K562 (cell line): Measurements from ENCODE around the gene TBC1D17. TPM values are rescaled to one million over a fixed set of nuclear protein-coding genes. Genes with fewer than 3 reads are reported as not detected.

Source experiments
- GTF2A2 ChIP-seq: IDR thresholded peaks from 2 replicates; pipeline ENCODE4 v1.6.1; 2016; ENCODE audit warnings: mild to moderate bottlenecking, missing genetic modification characterization, missing compliant biosample characterization
- HCFC1 ChIP-seq: IDR thresholded peaks from 2 replicates; pipeline ENCODE4 v1.6.1; 2012; ENCODE audit warnings: low read depth, low read length, improper control_type of control experiment
- HIVEP1 ChIP-seq: fragments of 250-450 bp; sonication (Bioruptor Pico); IDR thresholded peaks from 2 replicates; pipeline ENCODE4 v1.4.0; 2020; ENCODE audit warnings: mild to moderate bottlenecking
- KAT2B ChIP-seq: IDR thresholded peaks from one replicate; pipeline ENCODE4 v1.6.1; 2012; ENCODE audit warnings: low read depth, mild to moderate bottlenecking, control low read depth, inconsistent platforms, low read length, moderate library complexity
- KDM5B ChIP-seq: fragments of 200-600 bp; sonication (generic); IDR thresholded peaks from 2 replicates; pipeline ENCODE4 v1.6.1; 2012; ENCODE audit warnings: low read depth, mild to moderate bottlenecking, moderate library complexity, low read length, control low read depth, inconsistent platforms; ENCODE audit not compliant: insufficient replicate concordance
- MECOM ChIP-seq: fragments of 250-450 bp; sonication (Bioruptor Pico); IDR thresholded peaks from 2 replicates; pipeline ENCODE4 v1.8.0; 2022; ENCODE audit warnings: inconsistent platforms
- NFE2L1 ChIP-seq: fragments of 450-650 bp; IDR thresholded peaks from 2 replicates; pipeline ENCODE4 v1.6.1; 2016; ENCODE audit warnings: missing genetic modification characterization, low read depth, mild to moderate bottlenecking, missing compliant biosample characterization, moderate library complexity, borderline replicate concordance
- NFIC ChIP-seq: fragments of 450-650 bp; IDR thresholded peaks from 2 replicates; pipeline ENCODE4 v1.6.1; 2017; ENCODE audit warnings: mild to moderate bottlenecking, inconsistent platforms
- NR4A1 ChIP-seq, 2 experiments: fragments of 250-450 bp in 1 of 2; fragments of 450-650 bp in 1 of 2; sonication (Bioruptor Pico) in 1 of 2; IDR thresholded peaks; 2 replicates each; pipeline versions ENCODE4 v1.4.0 to v1.6.1; 2016 to 2020; ENCODE audit warnings: mild to moderate bottlenecking in 2 of 2, missing compliant biosample characterization in 1 of 2, missing genetic modification characterization in 1 of 2, moderate library complexity in 1 of 2
- RFX1 ChIP-seq: fragments of 450-650 bp; IDR thresholded peaks from 2 replicates; pipeline ENCODE4 v1.6.1; 2016; ENCODE audit warnings: mild to moderate bottlenecking, moderate library complexity
- SMARCB1 ChIP-seq: IDR thresholded peaks from 2 replicates; pipeline ENCODE4 v1.6.1; 2011; ENCODE audit warnings: improper control_type of control experiment, low read depth; ENCODE audit not compliant: insufficient read length
- ZBTB8A ChIP-seq: fragments of 450-650 bp; IDR thresholded peaks from 2 replicates; pipeline ENCODE4 v1.6.1; 2018; ENCODE audit warnings: mild to moderate bottlenecking, moderate library complexity; ENCODE audit not compliant: partially characterized antibody
- ZKSCAN1 ChIP-seq: fragments of 150-350 bp; IDR thresholded peaks from 2 replicates; pipeline ENCODE4 v1.6.1; 2016; ENCODE audit warnings: low read depth, low read length
- ZNF121 ChIP-seq: sonication (generic); formaldehyde crosslinking; conservative IDR thresholded peaks from 2 replicates; pipeline ENCODE4 v1.8.0; 2022; ENCODE audit warnings: missing genetic modification reagents
- ZNF184 ChIP-seq: sonication (generic); formaldehyde crosslinking; IDR thresholded peaks from 2 replicates; pipeline ENCODE4 v1.5.0; 2020; ENCODE audit warnings: missing genetic modification reagents
- ZNF217 ChIP-seq: sonication (generic); formaldehyde crosslinking; IDR thresholded peaks from 2 replicates; pipeline ENCODE4 v1.8.0; 2022; ENCODE audit warnings: mild to moderate bottlenecking, missing genetic modification reagents
- ZNF445 ChIP-seq: fragments of 250-450 bp; sonication (Bioruptor Pico); IDR thresholded peaks from 2 replicates; pipeline ENCODE4 v1.4.0; 2020; ENCODE audit warnings: low read depth, mild to moderate bottlenecking, moderate library complexity
- ZNF778 ChIP-seq: fragments of 450-650 bp; formaldehyde crosslinking; IDR thresholded peaks from 2 replicates; pipeline ENCODE4 v1.4.0; 2020; ENCODE audit warnings: mild to moderate bottlenecking, moderate library complexity
- polyA plus RNA-seq, 8 experiments: library from polyadenylated mRNA; depleted of rRNA in 4 of 8; stranded (reverse) in 5 of 8; unstranded in 3 of 8; fragments of >200 nt; fragmentation: Nextera tagmentation in 2 of 8; fragmentation: Illumina TruSeq in 1 of 8; extraction: Ambion mirVana in 2 of 8; extraction: Trizol in 1 of 8; gene quantifications; 2 replicates each; pipeline versions ENCODE4 v1.2.1 to v1.2.3, GENCODE V29; 2011 to 2014; ENCODE audit warnings: inconsistent platforms in 1 of 8, missing spikeins in 1 of 8
- total RNA-seq, 7 experiments: library from RNA; depleted of rRNA in 6 of 7; stranded (reverse); fragments of >200 nt in 6 of 7; fragmentation: Illumina TruSeq in 2 of 7; extraction: Trizol in 2 of 7; gene quantifications; 2 replicates each; pipeline versions ENCODE4 v1.2.1 to v1.2.3, GENCODE V29; 2011 to 2021; ENCODE audit warnings: low replicate concordance in 1 of 7
- TF ChIP-seq, protein P1 (sequence below): fragments of 450-650 bp; IDR thresholded peaks from 2 replicates; pipeline ENCODE4 v1.7.0; 2016; ENCODE audit warnings: borderline replicate concordance
- TF ChIP-seq, protein P2 (sequence below): fragments of 450-650 bp; IDR thresholded peaks from 2 replicates; pipeline ENCODE4 v1.7.1; 2018; ENCODE audit warnings: mild to moderate bottlenecking, low read depth; ENCODE audit not compliant: partially characterized antibody
- TF ChIP-seq, protein P3 (sequence below), 2 experiments: fragments of 250-450 bp in 1 of 2; fragments of 450-650 bp in 1 of 2; sonication (Bioruptor Pico) in 1 of 2; IDR thresholded peaks; 2 replicates each; pipeline versions ENCODE4 v1.6.1 to v1.8.0; 2016 to 2021; ENCODE audit warnings: mild to moderate bottlenecking in 2 of 2, moderate library complexity in 2 of 2, missing compliant biosample characterization in 1 of 2, missing genetic modification characterization in 1 of 2

The TBC1D17 gene
- total and polyA plus RNA-seq, 9 of the 15 experiments (the other 6 are each of a cell fraction or from before 2014, with no cell fraction given): 0.42 to 16.0 (median 3.8) TPM

DNA sequence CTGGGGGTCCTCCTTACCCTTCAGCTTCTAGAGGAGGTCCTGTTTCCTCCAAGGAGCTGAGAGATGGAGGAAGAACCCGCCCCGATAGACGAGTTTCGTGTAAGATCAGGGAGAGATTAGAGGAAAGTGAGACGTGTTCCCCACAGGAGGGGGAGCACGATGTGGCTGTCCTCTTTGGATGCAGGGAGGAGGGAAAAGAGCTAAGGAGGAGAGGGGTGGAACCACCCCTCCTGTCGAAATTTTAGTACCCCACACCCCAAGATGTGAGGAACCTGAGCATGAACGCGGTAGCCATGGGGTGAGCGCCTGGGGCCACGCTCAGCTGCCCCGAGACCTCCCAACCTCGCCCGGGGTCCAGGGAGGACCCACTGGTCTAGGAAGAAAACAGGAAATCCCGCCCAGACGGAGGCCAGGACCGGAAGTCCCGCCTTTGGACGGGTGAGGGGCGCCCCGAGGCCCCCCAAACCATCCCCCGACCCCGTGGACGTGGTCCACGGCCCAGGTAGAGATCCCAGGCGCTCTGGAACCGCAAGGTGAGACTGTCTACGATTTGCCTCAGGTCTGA is 1.6 kb upstream of the TBC1D17 start (continued):
- TF ChIP-seq, protein P1, sequence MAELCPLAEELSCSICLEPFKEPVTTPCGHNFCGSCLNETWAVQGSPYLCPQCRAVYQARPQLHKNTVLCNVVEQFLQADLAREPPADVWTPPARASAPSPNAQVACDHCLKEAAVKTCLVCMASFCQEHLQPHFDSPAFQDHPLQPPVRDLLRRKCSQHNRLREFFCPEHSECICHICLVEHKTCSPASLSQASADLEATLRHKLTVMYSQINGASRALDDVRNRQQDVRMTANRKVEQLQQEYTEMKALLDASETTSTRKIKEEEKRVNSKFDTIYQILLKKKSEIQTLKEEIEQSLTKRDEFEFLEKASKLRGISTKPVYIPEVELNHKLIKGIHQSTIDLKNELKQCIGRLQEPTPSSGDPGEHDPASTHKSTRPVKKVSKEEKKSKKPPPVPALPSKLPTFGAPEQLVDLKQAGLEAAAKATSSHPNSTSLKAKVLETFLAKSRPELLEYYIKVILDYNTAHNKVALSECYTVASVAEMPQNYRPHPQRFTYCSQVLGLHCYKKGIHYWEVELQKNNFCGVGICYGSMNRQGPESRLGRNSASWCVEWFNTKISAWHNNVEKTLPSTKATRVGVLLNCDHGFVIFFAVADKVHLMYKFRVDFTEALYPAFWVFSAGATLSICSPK: no peak
- TF ChIP-seq ZBTB8A: no peak
- no peak for TF ChIP-seq GTF2A2 (tag)
- TF ChIP-seq KAT2B: no peak
- no peak for TF ChIP-seq HCFC1
- no peak for TF ChIP-seq MECOM (CRISPR knock-in tag)
- no peak for TF ChIP-seq NFIC
- TF ChIP-seq HIVEP1 (CRISPR knock-in tag): no peak
- TF ChIP-seq, protein P2, sequence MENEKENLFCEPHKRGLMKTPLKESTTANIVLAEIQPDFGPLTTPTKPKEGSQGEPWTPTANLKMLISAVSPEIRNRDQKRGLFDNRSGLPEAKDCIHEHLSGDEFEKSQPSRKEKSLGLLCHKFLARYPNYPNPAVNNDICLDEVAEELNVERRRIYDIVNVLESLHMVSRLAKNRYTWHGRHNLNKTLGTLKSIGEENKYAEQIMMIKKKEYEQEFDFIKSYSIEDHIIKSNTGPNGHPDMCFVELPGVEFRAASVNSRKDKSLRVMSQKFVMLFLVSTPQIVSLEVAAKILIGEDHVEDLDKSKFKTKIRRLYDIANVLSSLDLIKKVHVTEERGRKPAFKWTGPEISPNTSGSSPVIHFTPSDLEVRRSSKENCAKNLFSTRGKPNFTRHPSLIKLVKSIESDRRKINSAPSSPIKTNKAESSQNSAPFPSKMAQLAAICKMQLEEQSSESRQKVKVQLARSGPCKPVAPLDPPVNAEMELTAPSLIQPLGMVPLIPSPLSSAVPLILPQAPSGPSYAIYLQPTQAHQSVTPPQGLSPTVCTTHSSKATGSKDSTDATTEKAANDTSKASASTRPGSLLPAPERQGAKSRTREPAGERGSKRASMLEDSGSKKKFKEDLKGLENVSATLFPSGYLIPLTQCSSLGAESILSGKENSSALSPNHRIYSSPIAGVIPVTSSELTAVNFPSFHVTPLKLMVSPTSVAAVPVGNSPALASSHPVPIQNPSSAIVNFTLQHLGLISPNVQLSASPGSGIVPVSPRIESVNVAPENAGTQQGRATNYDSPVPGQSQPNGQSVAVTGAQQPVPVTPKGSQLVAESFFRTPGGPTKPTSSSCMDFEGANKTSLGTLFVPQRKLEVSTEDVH: peak; percentile 54
- no peak for TF ChIP-seq RFX1
- peak; percentile 7 for TF ChIP-seq KDM5B
- TF ChIP-seq ZKSCAN1: 0 out of 2 replicates have a peak, but pooled peaks have one; percentile 9
- no peak for TF ChIP-seq ZNF778
- TF ChIP-seq NR4A1 (CRISPR knock-in tag; IDR thresholded peaks at IDR 0.05): no peak
- no peak for TF ChIP-seq NR4A1 (tag; IDR thresholded peaks at IDR 0.05)
- no peak for TF ChIP-seq ZNF184
- TF ChIP-seq SMARCB1: no peak
- TF ChIP-seq ZNF121 (CRISPR knock-in tag): no peak
- no peak for TF ChIP-seq ZNF217
- TF ChIP-seq, protein P3, sequence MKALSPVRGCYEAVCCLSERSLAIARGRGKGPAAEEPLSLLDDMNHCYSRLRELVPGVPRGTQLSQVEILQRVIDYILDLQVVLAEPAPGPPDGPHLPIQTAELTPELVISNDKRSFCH (CRISPR knock-in tag; IDR thresholded peaks at IDR 0.05): no peak
- TF ChIP-seq, protein P3 (tag; IDR thresholded peaks at IDR 0.05): no peak
- TF ChIP-seq NFE2L1 (tag): no peak
- no peak for TF ChIP-seq ZNF445
